CD4-positive, alpha-beta T cell (primary cell): ENCODE measurements around the gene SENP3. TPM values are rescaled to one million over a fixed set of nuclear protein-coding genes. Genes with fewer than 3 reads are reported as not detected.

ENCODE experiments used
- ATAC-seq: fragments of 200-7000 bp; cut with Tn5 transposase; one replicate; pipeline ENCODE4 v1.10.0; 2022; ENCODE audit warnings: mild to moderate bottlenecking; ENCODE audit not compliant: poor library complexity
- CTCF ChIA-PET: fragments of 350-600 bp; sonication (Branson Sonifier 250); formaldehyde crosslinking; loops from one replicate; lab custom pipeline; 2021; ENCODE audit warnings: antibody characterized with exemption, inconsistent platforms; lab: Charles Lee
- POLR2A ChIA-PET: fragments of 350-600 bp; sonication (Branson Sonifier 250); formaldehyde crosslinking; loops from one replicate; lab custom pipeline; 2021; ENCODE audit warnings: antibody characterized with exemption, inconsistent platforms; lab: Charles Lee
- DNase-seq, 14 experiments: peaks; one replicate each; pipeline ENCODE4 v3.0.0-alpha.2; 2013 to 2020; ENCODE audit warnings: mixed read lengths in 2 of 14
- H3K27ac ChIP-seq, 2 donors: one replicate each; pipeline versions ENCODE4 v1.5.1 to v1.7.0; 2013; ENCODE audit warnings: low read length in 2 of 2, low read depth in 1 of 2, mild to moderate bottlenecking in 1 of 2
- H3K27me3 ChIP-seq, 2 experiments: 1 replicate in 1 of 2; 2 replicates in 1 of 2; pipeline versions ENCODE4 v1.6.1 to v1.7.0; 2013; ENCODE audit warnings: low read length in 2 of 2, control low read depth in 1 of 2, mild to moderate bottlenecking in 1 of 2, moderate library complexity in 1 of 2; ENCODE audit not compliant: insufficient read depth in 2 of 2, control insufficient read depth in 1 of 2
- H3K36me3 ChIP-seq: one replicate; pipeline ENCODE4 v1.6.1; 2013; ENCODE audit warnings: low read length, control low read depth; ENCODE audit not compliant: insufficient read depth
- H3K4me1 ChIP-seq: one replicate; pipeline ENCODE4 v1.6.1; 2013; ENCODE audit warnings: low read length, control low read depth; ENCODE audit not compliant: insufficient read depth
- H3K4me3 ChIP-seq: one replicate; pipeline ENCODE4 v1.5.1; 2013; ENCODE audit warnings: mild to moderate bottlenecking, low read length, moderate library complexity
- H3K9me3 ChIP-seq, 2 experiments: 1 replicate in 1 of 2; 2 replicates in 1 of 2; pipeline versions ENCODE4 v1.6.1 to v1.7.0; 2013; ENCODE audit warnings: low read length in 2 of 2, mild to moderate bottlenecking in 2 of 2, control low read depth in 1 of 2, moderate library complexity in 1 of 2; ENCODE audit not compliant: control insufficient read depth in 1 of 2, insufficient read depth in 1 of 2
- H3K27ac Mint-ChIP-seq: one replicate; pipeline ENCODE4 v1.8.0; 2020; ENCODE audit warnings: mixed read lengths
- H3K27me3 Mint-ChIP-seq: one replicate; pipeline ENCODE4 v1.8.0; 2021; ENCODE audit warnings: mixed read lengths
- H3K36me3 Mint-ChIP-seq: one replicate; pipeline ENCODE4 v1.8.0; 2021; ENCODE audit warnings: low read depth, mixed read lengths
- H3K4me1 Mint-ChIP-seq: one replicate; pipeline ENCODE4 v1.8.0; 2021; ENCODE audit warnings: low read depth, mixed read lengths
- H3K4me3 Mint-ChIP-seq: one replicate; pipeline ENCODE4 v1.8.0; 2020; ENCODE audit warnings: mild to moderate bottlenecking, mixed read lengths
- H3K9me3 Mint-ChIP-seq: one replicate; pipeline ENCODE4 v1.8.0; 2020; ENCODE audit warnings: mixed read lengths
- intact Hi-C, 2 experiments: fragments of 100-400 bp; cut with DNase I in 1 of 2; cut with micrococcal nuclease in 1 of 2; formaldehyde crosslinking; loops; one replicate each; pipeline versions ENCODE4 v1.15.1 to v1.9.0; 2023 to 2025; cut with DNase I, micrococcal nuclease
- total RNA-seq, 174 experiments: library from RNA in 2 of 174; stranded (reverse) in 2 of 174; gene quantifications; one replicate each; pipeline ENCODE4 v1.2.3 and lab custom pipeline; 2021 to 2026
- TF ChIP-seq, protein P1 (sequence below): fragments of 200-600 bp; IDR thresholded peaks from one replicate; pipeline ENCODE4 v1.8.0; 2022; ENCODE audit warnings: antibody characterized with exemption, mild to moderate bottlenecking

Gene SENP3
- total RNA-seq, 2 experiments from 2014 or later, result 27.7 to 28.9 TPM

DNA sequence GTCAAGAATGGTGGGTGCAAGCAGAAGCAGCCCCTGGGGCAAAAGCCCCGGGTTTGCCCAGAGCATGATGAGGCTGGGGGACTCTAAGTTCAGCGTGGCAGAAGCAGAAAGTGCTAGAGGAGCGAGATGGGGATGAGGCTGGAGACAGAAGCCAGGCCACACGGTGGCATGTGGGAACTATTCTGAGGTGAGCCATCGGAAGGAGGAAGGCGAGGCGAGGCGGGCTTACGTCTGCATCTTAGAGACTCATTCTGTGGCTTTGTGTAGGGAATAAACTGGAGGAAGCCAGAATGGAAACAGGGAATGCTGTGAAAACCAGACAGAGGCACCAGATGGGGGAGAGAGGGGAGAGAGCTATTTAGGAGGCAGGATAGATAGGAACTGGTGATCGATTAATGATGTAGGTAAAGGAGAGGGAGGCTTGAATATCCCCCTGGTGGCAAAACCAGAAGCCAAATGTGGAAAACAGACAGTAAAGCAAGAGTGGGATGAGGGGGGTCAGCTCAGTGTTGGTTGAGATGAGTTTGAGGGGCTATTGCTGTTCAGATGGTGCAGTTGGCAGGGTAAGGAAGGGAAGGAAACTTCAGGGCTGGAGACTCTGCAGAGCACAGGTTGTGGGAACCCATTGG, 6.3 kb upstream of the SENP3 start:
- peaks cover 21% of the 10 kb centered on the region for H3K36me3 ChIP-seq
- H3K9me3 ChIP-seq, result no peaks in the 10 kb centered on the region
- intact Hi-C loops, result no loop called here
- ChIA-PET POLR2A (interaction anchor here (0.6 kb wide), 1 partner anchor 60 kb away, joined by 3 read pairs; no protein-coding TSS in a partner anchor), CTCF (interaction anchor here (1.2 kb wide), 1 partner anchor 32 kb away, joined by 3 read pairs; no protein-coding TSS in a partner anchor)
- H3K4me3 ChIP-seq, result no peak overlapping the region
- no peak overlapping the region for H3K27ac ChIP-seq
- ATAC-seq (no peak), DNase-seq (no peak)
- peak overlapping the region; percentile 67 for H3K4me3 Mint-ChIP-seq
- no peaks in the 10 kb centered on the region for H3K27me3 Mint-ChIP-seq
- peak overlapping the region; percentile 60 for H3K27ac Mint-ChIP-seq
- no peaks in the 10 kb centered on the region for H3K27me3 ChIP-seq
- H3K4me1 ChIP-seq, result peaks cover 86% of the 10 kb centered on the region
- TF ChIP-seq, protein P1, sequence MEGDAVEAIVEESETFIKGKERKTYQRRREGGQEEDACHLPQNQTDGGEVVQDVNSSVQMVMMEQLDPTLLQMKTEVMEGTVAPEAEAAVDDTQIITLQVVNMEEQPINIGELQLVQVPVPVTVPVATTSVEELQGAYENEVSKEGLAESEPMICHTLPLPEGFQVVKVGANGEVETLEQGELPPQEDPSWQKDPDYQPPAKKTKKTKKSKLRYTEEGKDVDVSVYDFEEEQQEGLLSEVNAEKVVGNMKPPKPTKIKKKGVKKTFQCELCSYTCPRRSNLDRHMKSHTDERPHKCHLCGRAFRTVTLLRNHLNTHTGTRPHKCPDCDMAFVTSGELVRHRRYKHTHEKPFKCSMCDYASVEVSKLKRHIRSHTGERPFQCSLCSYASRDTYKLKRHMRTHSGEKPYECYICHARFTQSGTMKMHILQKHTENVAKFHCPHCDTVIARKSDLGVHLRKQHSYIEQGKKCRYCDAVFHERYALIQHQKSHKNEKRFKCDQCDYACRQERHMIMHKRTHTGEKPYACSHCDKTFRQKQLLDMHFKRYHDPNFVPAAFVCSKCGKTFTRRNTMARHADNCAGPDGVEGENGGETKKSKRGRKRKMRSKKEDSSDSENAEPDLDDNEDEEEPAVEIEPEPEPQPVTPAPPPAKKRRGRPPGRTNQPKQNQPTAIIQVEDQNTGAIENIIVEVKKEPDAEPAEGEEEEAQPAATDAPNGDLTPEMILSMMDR, result no peak
- H3K4me1 Mint-ChIP-seq, result peaks cover 64% of the 10 kb centered on the region
- H3K9me3 Mint-ChIP-seq, result no peaks in the 10 kb centered on the region
- H3K36me3 Mint-ChIP-seq, result peaks cover 11% of the 10 kb centered on the region

GRCh38 chr17:7556627-7557026, 5.1 kb upstream of the SENP3 start:
- Mint-ChIP-seq H3K4me3 (peak overlapping the region; percentile 38), H3K4me1 (peaks cover 64% of the 10 kb centered on the region), H3K27me3 (no peaks in the 10 kb centered on the region), H3K9me3 (no peaks in the 10 kb centered on the region), H3K36me3 (peaks cover 20% of the 10 kb centered on the region), H3K27ac (peak overlapping the region; percentile 67)
- Histone ChIP-seq H3K9me3 (no peaks in the 10 kb centered on the region), H3K4me3 (no peak overlapping the region), H3K4me1 (peaks cover 85% of the 10 kb centered on the region), H3K27ac (no peak overlapping the region), H3K27me3 (no peaks in the 10 kb centered on the region), H3K36me3 (peaks cover 14% of the 10 kb centered on the region)
- ATAC-seq (no peak), DNase-seq (no peak)
- intact Hi-C loops, result no loop called here
- TF ChIP-seq, protein P1, result no peak
- POLR2A ChIA-PET, result interaction anchor here (2.6 kb wide), 1 partner anchor 8 kb away, joined by 6 read pairs; the partner anchor contains the start of gene TNFSF12
- CTCF ChIA-PET, result no interaction called here

- DNase-seq (no peak), ATAC-seq (no peak)
- no peaks in the 10 kb centered on the region for H3K9me3 Mint-ChIP-seq
- no peaks in the 10 kb centered on the region for H3K27me3 Mint-ChIP-seq
- TF ChIP-seq, protein P1, result no peak
- Histone ChIP-seq H3K27me3 (no peaks in the 10 kb centered on the region), H3K4me1 (peaks cover 82% of the 10 kb centered on the region), H3K4me3 (no peak overlapping the region), H3K36me3 (peaks cover 14% of the 10 kb centered on the region), H3K9me3 (no peaks in the 10 kb centered on the region), H3K27ac (no peak overlapping the region)
- peaks cover 60% of the 10 kb centered on the region for H3K4me1 Mint-ChIP-seq
- no peak overlapping the region for H3K27ac Mint-ChIP-seq
- peaks cover 21% of the 10 kb centered on the region for H3K36me3 Mint-ChIP-seq
- POLR2A ChIA-PET, result interaction anchor here (2.6 kb wide), 1 partner anchor 8 kb away, joined by 6 read pairs; the partner anchor contains the start of gene TNFSF12
- CTCF ChIA-PET, result interaction anchor here (0.8 to 1.0 kb wide), 2 partner anchors 32 to 120 kb away, joined by 3 to 4 read pairs; no protein-coding TSS in a partner anchor
- no peak overlapping the region for H3K4me3 Mint-ChIP-seq
- intact Hi-C loops, result no loop called here
Observed at GRCh38 chr17:7557147-7557764, 4.5 kb upstream of the SENP3 start.
